T-helper 2 cell (primary cell): Measurements from ENCODE around the gene BCLAF3.

ENCODE experiments used
- DNase-seq, 5 experiments: peaks; one replicate each; pipeline versions ENCODE4 v3.0.0 to v3.0.0-alpha.2; 2012 to 2022

The BCLAF3 gene

DNA sequence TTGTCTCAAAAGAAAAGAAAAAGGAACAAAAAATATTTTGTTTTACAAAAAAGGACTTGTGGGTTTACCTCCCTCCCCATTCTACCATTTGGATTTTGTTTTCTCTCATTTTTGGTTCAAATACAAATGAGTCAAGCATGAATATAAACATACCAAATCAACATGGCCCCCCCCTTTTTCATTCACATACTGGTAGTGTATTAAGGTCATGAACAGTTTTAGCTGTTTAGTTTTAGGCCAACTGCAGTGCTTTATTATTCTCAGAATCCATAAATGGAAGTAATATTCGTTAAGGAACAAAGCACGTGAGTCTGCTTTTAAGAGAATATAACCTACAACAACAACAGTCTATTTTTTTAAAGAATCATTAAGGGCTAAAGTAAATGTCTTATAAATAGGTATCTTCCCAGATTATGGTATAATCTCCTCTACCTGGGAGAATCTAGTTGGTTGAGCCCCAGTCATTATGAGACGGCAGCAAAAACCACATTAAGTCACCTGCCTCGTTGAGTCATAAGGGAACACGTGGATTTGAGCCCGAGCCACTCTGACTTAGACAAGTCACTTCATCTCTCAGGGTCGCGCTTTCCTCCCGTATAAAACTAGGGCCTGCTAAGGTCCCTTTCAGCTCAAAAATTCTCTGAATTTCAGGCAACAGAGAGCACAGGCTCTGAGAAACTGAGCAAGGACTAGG is 26.7 kb downstream of the BCLAF3 start:
- DNase-seq, result peak in 2 of 5 experiments; percentile 1 to 61

GRCh38 chrX:19960913-19961312 is 29.9 kb downstream of the BCLAF3 start:
- DNase-seq, result no peak

- DNase-seq, result no peak
Observed at GRCh38 chrX:19958552-19959486, 32.0 kb downstream of the BCLAF3 start.

GRCh38 chrX:19956923-19957322 is 33.9 kb downstream of the BCLAF3 start:
- no peak for DNase-seq

GRCh38 chrX:19956306-19956705 is 34.6 kb downstream of the BCLAF3 start:
- DNase-seq, result no peak

DNA sequence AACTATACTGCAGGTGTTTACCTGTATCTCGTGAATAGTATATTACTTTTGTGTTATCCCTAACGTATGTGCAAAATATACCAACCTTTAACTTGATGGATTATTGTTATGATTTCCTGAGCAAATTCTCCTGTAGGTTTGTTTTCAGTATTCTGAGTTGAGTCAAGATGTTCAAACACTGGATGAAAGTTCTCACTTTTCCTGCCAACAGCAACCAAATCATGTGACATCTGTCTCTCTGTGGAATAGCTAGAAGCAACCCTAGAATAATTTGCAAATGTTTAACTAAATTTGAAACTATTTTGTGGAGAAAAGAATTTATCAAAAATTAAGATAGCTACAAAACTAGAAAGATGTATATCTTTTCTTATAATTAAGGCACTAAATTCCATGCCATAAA is 35.6 kb downstream of the BCLAF3 start:
- no peak for DNase-seq

DNA sequence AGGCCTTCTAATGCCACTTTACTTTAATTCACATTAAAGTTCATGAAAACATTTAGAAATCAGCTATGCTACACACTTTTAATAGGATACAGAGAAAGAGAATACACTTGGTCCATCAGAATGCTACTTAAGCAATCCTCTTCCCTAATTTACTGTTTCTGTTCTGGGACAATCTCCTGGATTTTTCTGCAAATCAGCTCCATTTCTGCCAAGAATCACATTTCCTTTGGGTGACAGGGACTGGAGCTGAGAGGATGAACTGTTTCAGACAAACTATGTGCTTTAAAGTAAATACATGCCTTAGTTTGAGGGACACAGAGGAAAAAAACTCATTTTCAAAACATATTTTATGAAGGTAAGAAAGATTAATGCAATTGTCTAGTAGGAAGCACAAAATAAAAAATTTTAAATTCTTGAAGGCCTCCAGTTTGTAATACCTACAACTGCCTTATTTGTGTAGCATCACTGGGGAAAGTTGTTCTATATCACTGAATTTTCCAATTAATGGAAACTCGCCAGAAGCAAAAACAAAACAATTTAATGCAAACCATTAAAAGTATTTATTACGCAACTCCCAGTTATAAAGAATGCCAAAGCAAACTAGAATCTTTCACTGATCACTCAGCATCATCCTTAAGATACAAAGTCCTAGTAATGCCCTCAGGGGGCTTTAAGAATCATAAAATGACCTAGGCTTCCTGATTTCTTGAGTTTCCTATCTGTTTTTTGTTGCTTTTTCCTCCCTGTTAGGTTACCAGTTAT is 36.3 kb downstream of the BCLAF3 start:
- no peak for DNase-seq

GRCh38 chrX:19953145-19953544 is 37.7 kb downstream of the BCLAF3 start:
- peak in 1 of 5 experiments; percentile 2 for DNase-seq

- no peak for DNase-seq
Observed at GRCh38 chrX:19949340-19949739, 41.5 kb downstream of the BCLAF3 start.

GRCh38 chrX:19947612-19948011 is 43.2 kb downstream of the BCLAF3 start:
- no peak for DNase-seq
